HG02642 (cell line): ENCODE measurements around the gene CYP39A1.
A peak's percentile ranks its signal among the peaks of the same experiment; 100 is the strongest.

Experiments used
- ATAC-seq: cut with Tn5 transposase; IDR thresholded peaks from one replicate; pipeline ENCODE4 v1.9.1; 2021; ENCODE audit warnings: mild to moderate bottlenecking; ENCODE audit not compliant: unreplicated experiment, poor library complexity

Gene CYP39A1

GRCh38 chr6:46652603-46653438 is at the start of gene CYP39A1, which contains the start of gene SLC25A27:
Gene CYP39A1 (minus strand): TSS chr6:46652818. CDS start chr6:46652582, 236 bp downstream.
Gene SLC25A27 (plus strand): TSS chr6:46652975. CDS start chr6:46653193, 218 bp downstream.
- peak; percentile 100 for ATAC-seq

DNA sequence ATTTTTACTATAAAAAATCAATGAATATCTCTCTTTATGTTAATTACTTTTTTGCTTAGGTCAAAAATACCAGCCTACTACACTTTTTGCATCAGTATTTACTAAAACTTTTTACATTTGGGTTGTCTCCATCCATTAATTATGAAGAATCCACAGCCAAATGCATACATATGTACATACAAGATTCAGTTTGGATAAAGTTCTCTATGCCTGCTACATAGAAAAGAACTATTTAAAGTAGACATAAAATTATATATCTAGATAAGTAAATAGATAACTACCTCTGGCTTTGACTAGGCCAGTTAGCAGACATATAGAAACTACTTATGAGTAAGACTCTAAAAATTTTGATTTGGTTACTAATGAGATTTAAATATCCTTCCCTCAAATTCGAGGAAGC is 47.4 kb upstream of the CYP39A1 start:
- ATAC-seq: no peak

DNA sequence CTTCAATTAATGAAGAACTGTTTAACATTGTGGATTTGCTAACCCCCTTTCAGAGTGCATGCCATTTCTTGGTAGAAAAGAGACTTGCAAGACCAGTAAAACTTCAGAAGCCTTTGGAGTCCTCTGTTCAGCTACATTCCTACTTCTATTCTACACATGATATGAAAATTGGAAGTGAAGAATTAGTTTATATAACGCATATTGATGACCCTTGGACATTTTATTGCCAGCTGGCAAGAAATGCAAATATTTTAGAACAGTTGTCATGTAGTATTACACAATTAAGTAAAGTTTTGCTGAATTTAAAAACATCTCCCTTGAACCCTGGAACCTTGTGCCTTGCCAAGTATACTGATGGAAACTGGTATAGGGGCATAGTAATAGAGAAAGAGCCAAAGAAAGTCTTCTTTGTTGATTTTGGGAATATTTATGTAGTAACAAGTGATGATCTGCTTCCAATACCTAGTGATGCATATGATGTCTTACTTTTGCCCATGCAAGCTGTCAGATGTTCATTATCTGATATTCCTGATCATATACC is 38.4 kb upstream of the CYP39A1 start:
- ATAC-seq: no peak

- no peak for ATAC-seq
These were observed 37.6 kb upstream of the CYP39A1 start for GRCh38 chr6:46690141-46690755.

DNA sequence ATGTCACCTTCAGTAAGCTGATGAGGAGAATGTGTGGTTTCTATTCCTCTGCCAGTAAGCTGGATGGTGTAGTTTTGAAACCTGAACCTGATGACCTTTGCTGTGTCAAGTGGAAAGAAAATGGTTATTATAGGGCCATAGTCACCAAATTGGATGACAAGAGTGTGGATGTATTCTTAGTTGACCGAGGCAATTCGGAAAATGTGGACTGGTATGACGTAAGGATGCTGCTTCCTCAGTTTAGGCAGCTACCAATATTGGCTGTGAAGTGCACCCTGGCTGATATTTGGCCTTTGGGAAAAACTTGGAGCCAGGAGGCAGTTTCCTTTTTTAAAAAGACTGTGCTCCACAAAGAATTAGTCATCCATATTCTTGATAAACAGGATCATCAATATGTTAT is 37.0 kb upstream of the CYP39A1 start:
- ATAC-seq: no peak

- ATAC-seq: no peak
These were observed 36.3 kb upstream of the CYP39A1 start for GRCh38 chr6:46688966-46689335.

DNA sequence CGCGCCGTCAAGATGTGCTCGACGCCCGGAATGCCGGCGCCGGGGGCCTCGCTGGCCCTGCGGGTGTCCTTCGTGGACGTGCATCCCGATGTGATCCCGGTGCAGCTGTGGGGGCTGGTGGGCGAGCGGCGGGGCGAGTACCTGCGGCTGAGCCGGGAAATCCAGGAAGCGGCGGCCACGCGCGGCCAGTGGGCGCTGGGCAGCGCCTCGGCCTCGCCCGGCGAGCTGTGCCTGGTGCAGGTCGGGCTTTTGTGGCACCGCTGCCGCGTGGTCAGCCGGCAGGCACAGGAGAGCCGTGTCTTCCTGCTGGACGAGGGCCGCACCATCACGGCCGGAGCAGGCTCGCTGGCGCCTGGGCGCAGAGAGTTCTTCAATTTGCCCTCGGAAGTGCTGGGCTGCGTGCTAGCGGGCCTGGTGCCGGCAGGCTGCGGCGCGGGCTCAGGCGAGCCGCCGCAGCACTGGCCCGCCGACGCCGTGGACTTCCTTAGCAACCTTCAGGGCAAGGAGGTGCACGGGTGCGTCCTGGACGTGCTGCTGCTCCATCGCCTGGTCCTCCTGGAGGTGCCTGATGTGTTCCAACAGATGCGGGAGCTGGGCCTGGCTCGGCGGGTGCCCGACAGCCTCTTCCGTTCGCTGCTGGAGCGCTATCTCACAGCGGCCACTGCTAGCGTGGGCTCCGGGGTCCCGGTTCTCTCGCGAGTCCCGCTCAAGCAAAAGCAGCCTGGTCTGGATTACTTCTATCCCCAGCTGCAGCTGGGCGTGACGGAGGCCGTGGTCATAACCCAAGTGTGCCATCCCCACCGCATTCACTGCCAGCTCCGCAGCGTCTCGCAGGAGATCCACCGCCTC is 35.7 kb upstream of the CYP39A1 start:
- no peak for ATAC-seq

DNA sequence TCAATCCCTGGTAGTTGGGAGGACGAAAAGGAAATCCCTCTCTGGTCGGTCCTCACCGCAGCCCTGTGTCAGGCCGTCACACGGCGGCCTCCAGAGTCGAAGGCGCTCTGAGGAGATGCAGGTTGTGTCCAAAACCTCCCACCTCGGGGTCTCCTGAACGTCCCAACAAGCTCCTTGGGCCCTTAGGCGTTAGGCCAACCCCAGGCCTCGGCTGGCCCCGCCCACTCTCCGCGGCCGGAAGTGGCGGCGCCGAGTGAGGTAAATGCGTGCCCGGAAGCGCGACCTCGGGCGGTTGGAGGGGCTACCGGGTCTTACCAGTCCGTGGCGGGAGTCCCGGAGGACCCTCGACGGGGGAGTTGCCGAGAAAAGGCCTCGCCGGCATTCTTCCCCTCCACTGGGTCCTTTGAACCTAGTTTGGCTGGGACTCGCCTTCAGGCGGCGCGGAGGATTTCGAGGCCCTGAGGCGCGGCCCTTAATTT is 35.0 kb upstream of the CYP39A1 start, which contains the start of gene TDRD6:
TDRD6 (plus strand) TSS at position 267 of the 479 bp plus-strand sequence. CDS start 244 bp downstream, outside the sequence.
- ATAC-seq: no peak

GRCh38 chr6:46684771-46685170 is 32.2 kb upstream of the CYP39A1 start:
- no peak for ATAC-seq

GRCh38 chr6:46677314-46677654 is 24.7 kb upstream of the CYP39A1 start:
- no peak for ATAC-seq

DNA sequence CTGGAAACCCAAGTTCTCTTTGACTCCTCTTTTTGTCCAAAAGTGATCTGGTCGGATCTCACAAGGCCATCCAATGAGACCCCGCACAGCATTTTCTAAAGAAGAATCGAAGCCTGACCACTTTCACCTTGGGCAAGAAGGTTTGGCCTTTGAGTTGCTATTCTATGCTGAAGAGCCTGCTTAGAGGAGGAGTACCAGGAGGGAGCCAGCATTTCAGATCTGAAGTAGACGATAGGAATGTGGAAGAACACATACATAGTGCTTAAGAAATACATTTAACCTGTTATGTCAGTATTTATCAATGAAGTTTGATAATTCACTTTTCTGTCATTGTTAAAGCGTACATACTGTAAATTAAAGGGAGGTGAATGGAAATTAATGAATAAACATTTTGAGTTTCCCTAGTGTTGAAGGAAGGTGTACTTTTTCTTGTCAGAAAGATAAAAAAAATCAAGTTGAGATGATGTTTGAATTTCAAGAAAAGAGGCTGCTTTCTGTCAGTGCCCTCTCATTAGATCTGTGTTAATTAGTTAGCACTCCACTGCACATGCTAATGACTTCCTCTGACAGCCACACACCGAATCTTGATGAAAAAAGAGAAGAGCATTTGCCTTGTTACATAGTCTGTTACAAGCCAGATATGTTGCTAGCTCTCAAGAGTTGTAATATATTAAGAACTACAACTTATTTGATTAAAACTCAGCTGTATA is 24.1 kb upstream of the CYP39A1 start:
- no peak for ATAC-seq

- no peak for ATAC-seq
These were observed 21.8 kb upstream of the CYP39A1 start for GRCh38 chr6:46674410-46674809.

- no peak for ATAC-seq
These were observed 14.8 kb upstream of the CYP39A1 start for GRCh38 chr6:46667377-46667776.

- ATAC-seq: no peak
These were observed 8.9 kb upstream of the CYP39A1 start for GRCh38 chr6:46661483-46661882.

DNA sequence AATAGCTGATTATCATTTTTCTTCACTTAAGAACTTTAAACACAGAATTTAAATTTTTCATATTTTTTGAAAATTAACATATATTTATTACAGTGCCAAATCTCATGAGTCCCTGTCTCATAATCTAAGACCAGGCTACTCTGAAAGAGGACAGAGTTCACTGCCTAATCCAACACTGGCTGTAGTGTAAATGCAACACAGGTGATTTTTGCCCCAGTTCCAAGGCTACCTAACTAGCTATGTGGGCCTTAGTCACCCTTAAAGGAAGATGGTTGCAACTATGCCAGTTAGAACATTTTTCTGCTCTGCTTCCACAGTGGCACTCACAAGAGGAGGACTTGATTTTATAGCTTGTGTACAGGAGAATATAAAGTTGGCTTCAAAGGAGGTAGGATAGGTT is 5.0 kb upstream of the CYP39A1 start:
- ATAC-seq: no peak

DNA sequence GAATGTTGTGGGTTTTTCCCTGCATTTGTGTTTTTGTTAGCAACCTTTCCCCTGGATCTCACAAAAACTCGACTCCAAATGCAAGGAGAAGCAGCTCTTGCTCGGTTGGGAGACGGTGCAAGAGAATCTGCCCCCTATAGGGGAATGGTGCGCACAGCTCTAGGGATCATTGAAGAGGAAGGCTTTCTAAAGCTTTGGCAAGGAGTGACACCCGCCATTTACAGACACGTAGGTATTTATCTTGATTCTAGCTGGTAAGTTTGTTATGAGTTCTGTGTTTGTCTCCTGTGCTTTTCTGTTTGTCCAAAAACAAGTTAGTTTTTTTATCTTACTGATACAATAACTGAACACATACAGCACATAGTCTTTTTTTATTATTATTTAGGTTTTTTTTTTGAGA is 3.2 kb upstream of the CYP39A1 start:
- ATAC-seq: no peak

DNA sequence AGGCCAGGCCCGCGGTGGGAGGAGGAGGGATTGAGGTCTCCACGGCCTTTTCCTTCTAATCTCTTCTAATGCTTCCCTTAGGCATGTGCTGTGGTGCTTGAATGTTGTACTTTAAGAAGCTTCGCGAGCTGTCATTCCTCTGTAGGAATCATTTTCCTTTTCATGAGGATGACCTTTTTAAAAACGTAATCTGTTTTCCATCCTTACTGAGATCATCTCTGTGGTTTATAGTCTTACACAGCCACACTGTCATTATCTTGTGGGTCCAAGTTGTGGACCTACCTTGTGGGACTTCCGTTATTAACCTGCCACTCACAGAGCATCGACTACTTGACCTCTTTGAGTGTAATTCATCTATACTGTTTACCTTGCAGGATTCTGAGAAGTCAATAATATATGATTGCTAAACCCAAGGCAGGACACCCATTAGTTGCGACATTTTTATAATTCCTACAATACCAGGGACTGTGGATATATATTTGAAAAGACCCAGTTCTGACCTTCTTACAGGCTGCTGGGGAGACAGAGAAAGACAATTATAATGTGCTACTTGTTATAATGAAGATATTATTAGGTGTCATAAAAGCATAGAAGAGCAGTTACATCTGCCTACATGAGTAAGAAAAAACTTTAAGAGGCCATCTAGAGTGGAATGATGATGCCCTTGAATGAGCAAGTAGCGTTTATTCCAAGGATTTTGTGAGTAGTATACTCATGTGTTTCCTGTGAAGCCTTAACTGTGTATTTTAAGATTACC is 999 bp upstream of the CYP39A1 start:
- no peak for ATAC-seq

DNA sequence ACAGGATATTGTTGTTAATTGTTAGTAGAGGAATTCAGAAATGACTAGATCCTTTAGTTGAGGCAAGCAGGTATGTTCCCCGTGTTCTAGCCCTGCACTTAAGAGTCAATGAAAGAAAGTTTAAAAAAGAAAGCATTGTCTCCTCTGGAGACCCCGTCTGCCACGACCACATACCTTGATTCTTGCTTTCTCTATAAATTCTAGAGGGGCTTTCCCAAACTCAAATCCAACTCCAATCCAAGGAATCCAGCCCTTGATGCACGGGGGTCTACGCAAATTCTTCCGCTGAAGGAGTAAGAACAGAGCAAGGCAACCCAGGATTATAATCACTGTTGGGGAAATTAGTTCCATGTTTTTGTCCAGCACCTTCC is 401 bp downstream of the CYP39A1 start:
- ATAC-seq: no peak

GRCh38 chr6:46651816-46652215 is 802 bp downstream of the CYP39A1 start:
- ATAC-seq: no peak
